H1 (cell line): Measurements from ENCODE around the gene ARFRP1. TPM values are rescaled to one million over a fixed set of nuclear protein-coding genes. Genes with fewer than 3 reads are reported as not detected.

Source experiments
- CTCF ChIA-PET: fragments of 300-600 bp; sonication (Branson Sonifier 250); formaldehyde crosslinking; loops from one replicate; lab custom pipeline; 2021; ENCODE audit not compliant: partially characterized antibody; lab: Charles Lee
- POLR2A ChIA-PET: fragments of 300-600 bp; sonication (Branson Sonifier 250); formaldehyde crosslinking; loops from one replicate; lab custom pipeline; 2021; ENCODE audit warnings: inconsistent platforms; ENCODE audit not compliant: partially characterized antibody; lab: Charles Lee
- DNase-seq, 2 experiments: peaks; one replicate each; pipeline versions ENCODE4 v3.0.0 to v3.0.0-alpha.2; 2010 to 2022; ENCODE audit warnings: low spot score in 2 of 2, low read depth in 1 of 2, mixed read lengths in 1 of 2
- FAIRE-seq: peaks from 2 replicates; lab custom pipeline; 2011; peaks lifted over from hg19 to GRCh38; lab: Jason Lieb, UNC
- H2AFZ ChIP-seq: 2 replicates; pipeline ENCODE4 v1.8.1; 2012; ENCODE audit warnings: low read length, inconsistent platforms
- H2AK5ac ChIP-seq: 2 replicates; pipeline ENCODE4 v1.6.1; 2013; ENCODE audit warnings: low read depth, low read length
- H2BK120ac ChIP-seq: replicated peaks from 2 replicates; pipeline ENCODE3; 2013; ENCODE audit warnings: low read depth, low read length, inconsistent platforms
- H2BK12ac ChIP-seq: 2 replicates; pipeline ENCODE4 v1.6.1; 2013; ENCODE audit warnings: low read depth, low read length
- H2BK15ac ChIP-seq: 2 replicates; pipeline ENCODE4 v1.6.1; 2013; ENCODE audit warnings: low read length
- H2BK20ac ChIP-seq: 2 replicates; pipeline ENCODE4 v1.6.1; 2013; ENCODE audit warnings: low read length
- H2BK5ac ChIP-seq: 2 replicates; pipeline ENCODE4 v1.6.1; 2013; ENCODE audit warnings: low read depth, low read length
- H3K14ac ChIP-seq: 2 replicates; pipeline ENCODE4 v1.6.1; 2013; ENCODE audit warnings: inconsistent platforms; ENCODE audit not compliant: insufficient read length
- H3K18ac ChIP-seq: 2 replicates; pipeline ENCODE4 v1.6.1; 2013; ENCODE audit warnings: low read length; ENCODE audit errors: extremely low read depth
- H3K23ac ChIP-seq: 2 replicates; pipeline ENCODE4 v1.6.1; 2013; ENCODE audit warnings: inconsistent platforms; ENCODE audit not compliant: insufficient read length
- H3K23me2 ChIP-seq: 2 replicates; pipeline ENCODE4 v1.6.1; 2013; ENCODE audit warnings: low read depth, low read length
- H3K27ac ChIP-seq: 2 replicates; pipeline ENCODE4 v1.6.1; 2011; ENCODE audit warnings: low read depth, low read length, inconsistent platforms
- H3K27me3 ChIP-seq, 4 experiments: replicated peaks in 1 of 4; 1 replicate in 1 of 4; 2 replicates in 3 of 4; pipeline versions ENCODE4 v1.6.1 to v1.8.1; 2011 to 2013; ENCODE audit warnings: low read length in 3 of 4, mild to moderate bottlenecking in 3 of 4, inconsistent platforms in 2 of 4, mixed read lengths in 2 of 4, moderate library complexity in 1 of 4; ENCODE audit not compliant: control insufficient read depth in 3 of 4, insufficient read depth in 3 of 4; ENCODE audit errors: extremely low read depth in 1 of 4
- H3K36me3 ChIP-seq, 4 experiments: 2 replicates each; pipeline versions ENCODE4 v1.6.1 to v1.8.1; 2011 to 2013; ENCODE audit warnings: mild to moderate bottlenecking in 4 of 4, low read length in 3 of 4, moderate library complexity in 2 of 4, control low read depth in 1 of 4, inconsistent platforms in 1 of 4; ENCODE audit not compliant: insufficient read depth in 4 of 4, control insufficient read depth in 2 of 4
- H3K4ac ChIP-seq: replicated peaks from 2 replicates; pipeline ENCODE3; 2013; ENCODE audit warnings: low read length, low read depth, mixed read lengths, inconsistent platforms; ENCODE audit not compliant: insufficient read length
- H3K4me1 ChIP-seq, 4 experiments: replicated peaks in 1 of 4; 1 replicate in 1 of 4; 2 replicates in 3 of 4; pipeline versions ENCODE4 v1.6.1 to v1.8.1; 2011 to 2013; ENCODE audit warnings: low read length in 3 of 4, inconsistent platforms in 2 of 4, mixed read lengths in 1 of 4; ENCODE audit not compliant: insufficient read depth in 4 of 4, control insufficient read depth in 3 of 4
- H3K4me2 ChIP-seq, 2 experiments: 2 replicates each; pipeline versions ENCODE4 v1.6.1 to v1.8.1; 2011 to 2013; ENCODE audit warnings: low read depth in 2 of 2, low read length in 2 of 2, control low read depth in 1 of 2, inconsistent platforms in 1 of 2, mild to moderate bottlenecking in 1 of 2; ENCODE audit not compliant: insufficient read depth in 1 of 2
- H3K4me3 ChIP-seq, 4 experiments: fragments of 200-600, 300-600 bp in 1 of 4; sonication (generic), shearing (Covaris generic), sonication (Bioruptor Twin) in 1 of 4; 2 replicates each; pipeline versions ENCODE4 v1.5.1 to v1.8.1; 2011 to 2016; ENCODE audit warnings: low read length in 4 of 4, low read depth in 3 of 4, control low read depth in 2 of 4, inconsistent platforms in 2 of 4, mild to moderate bottlenecking in 2 of 4, mixed read lengths in 1 of 4, moderate library complexity in 1 of 4; ENCODE audit not compliant: insufficient read depth in 2 of 4; ENCODE audit errors: extremely low read depth in 1 of 4
- H3K56ac ChIP-seq: replicated peaks from 2 replicates; pipeline ENCODE3; 2013; ENCODE audit warnings: low read depth, mild to moderate bottlenecking, mixed read lengths, low read length, inconsistent platforms; ENCODE audit not compliant: insufficient read length
- H3K79me1 ChIP-seq: 2 replicates; pipeline ENCODE4 v1.6.1; 2013; ENCODE audit warnings: low read depth, low read length, control low read depth
- H3K79me2 ChIP-seq, 2 experiments: 2 replicates each; pipeline versions ENCODE4 v1.6.1 to v1.8.1; 2012 to 2013; ENCODE audit warnings: low read length in 2 of 2, mild to moderate bottlenecking in 2 of 2, inconsistent platforms in 1 of 2; ENCODE audit not compliant: insufficient read depth in 2 of 2, control insufficient read depth in 1 of 2
- H3K9ac ChIP-seq, 4 experiments: replicated peaks in 1 of 4; 1 replicate in 1 of 4; 2 replicates in 3 of 4; pipeline versions ENCODE4 v1.6.1 to v1.8.1; 2011 to 2013; ENCODE audit warnings: low read depth in 3 of 4, low read length in 3 of 4, control low read depth in 2 of 4, mild to moderate bottlenecking in 2 of 4, moderate library complexity in 2 of 4, inconsistent platforms in 1 of 4; ENCODE audit errors: extremely low read depth in 1 of 4
- H3K9me3 ChIP-seq, 2 experiments: 2 replicates each; pipeline versions ENCODE4 v1.6.1 to v1.8.1; 2012 to 2013; ENCODE audit warnings: mild to moderate bottlenecking in 2 of 2, moderate library complexity in 2 of 2, control low read depth in 1 of 2, inconsistent platforms in 1 of 2, low read depth in 1 of 2, low read length in 1 of 2, mixed read lengths in 1 of 2; ENCODE audit not compliant: insufficient read depth in 2 of 2
- H4K20me1 ChIP-seq, 2 experiments: replicated peaks in 1 of 2; 2 replicates each; pipeline versions ENCODE3 to v1.8.1; 2011 to 2013; ENCODE audit warnings: inconsistent platforms in 2 of 2, low read length in 2 of 2, mild to moderate bottlenecking in 1 of 2; ENCODE audit not compliant: insufficient read depth in 2 of 2, control insufficient read depth in 1 of 2
- H4K5ac ChIP-seq: 2 replicates; pipeline ENCODE4 v1.6.1; 2013; ENCODE audit warnings: low read length, low read depth, mixed read lengths, inconsistent platforms; ENCODE audit not compliant: insufficient read length
- H4K8ac ChIP-seq: 2 replicates; pipeline ENCODE4 v1.8.0; 2013; ENCODE audit warnings: mild to moderate bottlenecking, moderate library complexity, low read length, inconsistent platforms; ENCODE audit not compliant: insufficient read depth; ENCODE audit errors: extremely low read depth
- H4K91ac ChIP-seq: replicated peaks from 2 replicates; pipeline ENCODE3; 2013; ENCODE audit warnings: low read length, mixed read lengths, inconsistent platforms; ENCODE audit not compliant: insufficient read length
- ASH2L ChIP-seq: fragments of 200-600, 300-600 bp; sonication (generic); IDR thresholded peaks from one replicate; pipeline ENCODE4 v1.7.1; 2017; ENCODE audit warnings: low read length
- ATF2 ChIP-seq: IDR thresholded peaks from 2 replicates; pipeline ENCODE4 v1.6.1; 2012; ENCODE audit warnings: low read length, inconsistent platforms
- CBX5 ChIP-seq: fragments of 300-800, 300-1000 bp; sonication (generic); IDR thresholded peaks from 2 replicates; pipeline ENCODE4 v1.7.1; 2016; ENCODE audit warnings: antibody characterized with exemption, low read length, low read depth
- EP300 ChIP-seq, 2 experiments: IDR thresholded peaks; 1 replicate in 1 of 2; 2 replicates in 1 of 2; pipeline ENCODE4 v1.6.1; 2011 to 2012; ENCODE audit warnings: low read depth in 2 of 2, low read length in 2 of 2, mild to moderate bottlenecking in 2 of 2, borderline replicate concordance in 1 of 2, inconsistent platforms in 1 of 2, moderate library complexity in 1 of 2
- RAD21 ChIP-seq, 2 experiments: IDR thresholded peaks in 1 of 2; conservative IDR thresholded peaks in 1 of 2; 2 replicates each; pipeline ENCODE4 v1.6.1; 2011; ENCODE audit warnings: low read depth in 2 of 2, low read length in 2 of 2, improper control_type of control experiment in 1 of 2, inconsistent platforms in 1 of 2, mild to moderate bottlenecking in 1 of 2, moderate library complexity in 1 of 2
- SIN3A ChIP-seq, 2 experiments: IDR thresholded peaks in 1 of 2; conservative IDR thresholded peaks in 1 of 2; 2 replicates each; pipeline ENCODE4 v1.6.1; 2011 to 2012; ENCODE audit warnings: low read length in 2 of 2, improper control_type of control experiment in 1 of 2, low read depth in 1 of 2, mild to moderate bottlenecking in 1 of 2
- SP4 ChIP-seq: IDR thresholded peaks from 2 replicates; pipeline ENCODE4 v1.6.1; 2012; ENCODE audit warnings: low read length, inconsistent platforms
- SRF ChIP-seq: IDR thresholded peaks from 2 replicates; pipeline ENCODE4 v1.6.1; 2011; ENCODE audit warnings: mild to moderate bottlenecking, low read depth, low read length, moderate library complexity
- SUZ12 ChIP-seq: fragments of 200-600 bp; sonication (generic); IDR thresholded peaks from 2 replicates; pipeline ENCODE4 v1.6.1; 2012; ENCODE audit warnings: mild to moderate bottlenecking, inconsistent platforms, low read length, moderate library complexity, mixed read lengths
- TEAD4 ChIP-seq: IDR thresholded peaks from 2 replicates; pipeline ENCODE4 v1.6.1; 2012; ENCODE audit warnings: low read depth, low read length, inconsistent platforms, mixed read lengths
- WGBS, 2 experiments: shearing (Covaris generic) in 1 of 2; methylation state at CpG; one replicate each; pipeline versions ENCODE4 v1.1.6 to v1.1.7; 2013 to 2015; ENCODE audit warnings: low lambda C conversion rate in 2 of 2, mixed read lengths in 2 of 2, inconsistent platforms in 1 of 2, low coverage in 1 of 2, missing lambda C conversion rate in 1 of 2; ENCODE audit not compliant: insufficient replicate concordance in 2 of 2, insufficient coverage in 1 of 2, insufficient read length in 1 of 2; ENCODE audit errors: extremely low coverage in 1 of 2, missing lambda C conversion rate in 1 of 2; 5-methylcytosine and 5-hydroxymethylcytosine counted together
- polyA plus RNA-seq, 7 experiments: library from polyadenylated mRNA; depleted of rRNA in 3 of 7; stranded (reverse) in 5 of 7; unstranded in 2 of 7; fragments of >200 nt in 5 of 7; fragments of 200-250 nt in 2 of 7; gene quantifications; 1 replicate in 5 of 7; 2 replicates in 1 of 7; 4 replicates in 1 of 7; pipeline versions ENCODE4 v1.2.1 to v1.2.3, GENCODE V29; 2011 to 2013; ENCODE audit warnings: missing spikeins in 2 of 7, mixed read lengths in 2 of 7
- total RNA-seq: library from RNA; stranded (reverse); fragmentation: NEBNext Ultra II Directional; extraction: Animal tissue kit (Norgen Biotek cat#: 25700); gene quantifications from 2 replicates; pipeline ENCODE4 v1.2.1, GENCODE V29; 2021

The ARFRP1 gene
- total and polyA plus RNA-seq, 2 of the 8 experiments (the other 6 are each of a cell fraction or from before 2014, with no cell fraction given), result 12.9 to 22.9 TPM

GRCh38 chr20:63747622-63748069 is 39.9 kb upstream of the ARFRP1 start:
- Histone ChIP-seq H2BK15ac (no peak overlapping the region), H3K4me1 (peaks cover 0 to 14% (median 4%) of the 10 kb centered on the region in 4 experiments; a peak in 6 of 7 replicates), H2BK20ac (no peak overlapping the region), H3K56ac (no peak overlapping the region), H4K5ac (no peak overlapping the region), H3K36me3 (peaks cover 0 to 9% (median 3%) of the 10 kb centered on the region in 4 experiments; a peak in 4 of 8 replicates), H3K9me3 (no peaks in the 10 kb centered on the region), H3K79me2 (no peaks in the 10 kb centered on the region), H3K18ac (no peak overlapping the region), H2BK12ac (no peak overlapping the region), H2BK120ac (no peak overlapping the region), H3K27ac (no peak overlapping the region), H3K23ac (no peak overlapping the region), H2AK5ac (no peak overlapping the region), H3K9ac (no peak overlapping the region), H3K4me2 (no peak overlapping the region), H3K79me1 (no peaks in the 10 kb centered on the region; the same call in 1 of the 2 replicates), H2BK5ac (peak overlapping the region; percentile 71; the same call in 1 of the 2 replicates), H3K4me3 (no peak overlapping the region), H4K91ac (no peak overlapping the region), H4K20me1 (peaks cover 0 to 3% of the 10 kb centered on the region in 2 experiments), H3K23me2 (no peaks in the 10 kb centered on the region), H4K8ac (no peak overlapping the region; the same call in none of the 2 replicates), H3K4ac (no peak overlapping the region), H2AFZ (no peak overlapping the region), H3K27me3 (no peaks in the 10 kb centered on the region), H3K14ac (no peak overlapping the region)
- DNase-seq (no peak), FAIRE-seq (no peak)
- WGBS, 2 experiments, result 96% methylated on average over 10 of the region's 13 CpGs; no CpG with 5 or more reads in 1 of the 2 experiments
- CTCF ChIA-PET, result no interaction called here
- TF ChIP-seq CBX5 (no peak), EP300 (IDR thresholded peaks at IDR 0.05; ENCODE audit: borderline replicate concordance in 1 of 2, low read depth in 2 of 2, low read length in 2 of 2) (no peak), RAD21 (IDR thresholded peaks at IDR 0.05 in 1 of 2, conservative IDR thresholded peaks at IDR 0.05 in 1 of 2; ENCODE audit: low read depth in 2 of 2, low read length in 2 of 2) (no peak), ASH2L (no peak), SRF (no peak), TEAD4 (no peak), SIN3A (conservative IDR thresholded peaks at IDR 0.05 in 1 of 2, IDR thresholded peaks at IDR 0.05 in 1 of 2; ENCODE audit: low read depth in 1 of 2, low read length in 2 of 2) (no peak), ATF2 (no peak), SP4 (no peak), SUZ12 (no peak)
- POLR2A ChIA-PET, result interaction anchor here (0.6 to 1.8 kb wide), 3 partner anchors 9 to 49 kb away, joined by 3 to 6 read pairs (median 3); no protein-coding TSS in a partner anchor
